GM18868 (cell line): ENCODE data around the gene PYGO2.
"Not testable (repeated sequence)": the region's sequence is repeated elsewhere in the genome, so short reads cannot be mapped to it uniquely, and the experiment has no call there.

Source experiments
- ATAC-seq: cut with Tn5 transposase; IDR thresholded peaks from one replicate; pipeline ENCODE4 v1.9.1; 2021; ENCODE audit warnings: mild to moderate bottlenecking, moderate library complexity; ENCODE audit not compliant: unreplicated experiment

The PYGO2 gene

DNA sequence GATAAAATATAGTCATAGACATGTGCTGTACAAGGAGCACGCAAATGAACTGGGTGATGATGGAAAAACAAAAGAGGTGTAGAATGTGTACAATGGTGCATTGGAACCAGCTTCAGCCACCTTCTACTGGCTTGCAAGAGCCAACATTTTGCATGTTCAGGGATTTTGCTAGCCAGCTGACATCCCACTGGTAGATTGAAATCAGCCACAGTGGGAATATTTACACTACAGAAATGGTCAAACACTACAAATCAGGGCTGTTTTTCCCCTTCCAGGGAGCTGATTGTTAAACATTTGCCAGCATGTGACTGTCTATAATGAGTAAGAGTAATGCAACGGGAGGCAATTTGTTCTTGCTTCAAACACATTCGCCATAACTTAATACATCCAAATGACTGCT lies 48.3 kb downstream of the PYGO2 start:
- no peak for ATAC-seq

DNA sequence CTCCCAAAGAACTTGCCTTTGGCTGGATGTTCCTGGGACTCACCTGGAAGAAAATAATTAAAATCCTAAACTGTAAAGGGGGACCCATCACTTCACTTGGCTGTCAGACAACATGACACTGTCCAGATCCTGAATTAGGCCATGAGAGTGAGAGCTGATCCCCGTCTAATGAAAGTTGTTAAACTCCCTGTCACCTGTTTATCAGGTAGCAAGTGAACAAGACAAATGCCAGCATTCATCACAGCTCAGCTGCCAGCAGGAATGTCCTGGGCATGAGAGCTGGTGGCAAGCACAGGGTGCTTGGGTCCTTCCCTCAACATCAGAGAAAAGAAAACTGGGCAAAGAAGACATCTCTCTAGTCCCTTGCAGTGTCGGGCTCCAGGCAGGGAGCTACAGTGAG lies 48.8 kb downstream of the PYGO2 start:
- ATAC-seq = no peak

DNA sequence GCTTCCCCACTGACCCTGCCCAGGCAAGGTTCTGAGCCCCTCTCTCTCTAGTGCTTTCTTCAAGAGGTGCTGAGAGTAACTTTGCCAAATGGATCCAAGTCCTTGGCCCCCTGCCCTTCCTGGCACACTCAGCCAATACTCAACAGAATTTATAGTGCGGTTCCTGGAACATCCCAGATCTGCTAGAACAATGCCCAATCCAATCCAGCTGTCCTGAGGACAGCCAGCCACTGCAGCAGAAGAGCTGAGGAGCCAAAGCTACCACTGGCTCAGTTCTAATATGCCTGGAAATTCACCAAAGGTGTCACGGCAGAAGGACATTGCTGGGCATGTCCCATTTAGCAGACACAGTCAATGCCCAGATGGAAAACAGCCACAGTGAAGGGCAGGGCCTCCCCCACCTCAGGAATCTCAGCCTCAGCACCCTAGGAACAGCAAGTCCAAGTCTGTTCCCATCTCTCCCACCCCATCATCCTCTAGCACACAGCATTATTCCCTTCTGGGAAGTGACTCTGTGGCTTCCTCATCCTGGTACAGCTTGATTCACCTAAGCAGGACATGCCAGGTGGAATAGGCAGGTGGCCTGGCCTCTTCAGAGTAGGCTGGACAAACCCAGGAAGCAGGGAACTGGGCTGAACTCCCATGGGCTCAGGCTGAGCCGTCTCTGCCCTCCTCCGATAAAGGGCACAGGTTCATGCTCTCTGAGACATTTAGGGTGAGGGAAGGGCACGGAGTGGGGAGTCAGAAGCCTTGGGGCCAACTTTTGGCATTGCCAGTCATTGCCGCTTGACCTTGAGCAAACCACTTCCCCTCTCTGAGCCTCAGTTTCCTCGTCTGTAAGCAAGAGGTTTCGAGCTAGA lies 49.7 kb downstream of the PYGO2 start:
- ATAC-seq = no peak

DNA sequence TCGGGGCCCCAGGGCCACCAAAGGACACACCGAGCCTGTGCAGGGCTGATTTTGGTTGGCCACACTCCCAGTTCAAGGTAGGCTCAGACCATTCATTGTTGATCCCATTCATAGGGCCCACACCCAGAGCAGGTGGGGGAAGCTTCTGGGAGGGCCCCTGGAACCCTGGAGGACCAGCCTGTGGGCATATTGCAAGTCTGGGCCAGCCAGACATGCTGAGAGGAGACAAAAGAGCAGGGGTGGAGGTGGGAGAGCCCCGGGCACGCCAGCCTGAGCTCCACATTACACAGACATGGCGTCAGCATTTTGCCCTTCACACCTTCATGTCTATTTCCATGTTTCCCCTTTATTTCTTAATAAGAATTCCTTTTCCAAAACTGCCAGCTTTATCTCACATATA lies 50.7 kb downstream of the PYGO2 start:
- ATAC-seq = no peak

DNA sequence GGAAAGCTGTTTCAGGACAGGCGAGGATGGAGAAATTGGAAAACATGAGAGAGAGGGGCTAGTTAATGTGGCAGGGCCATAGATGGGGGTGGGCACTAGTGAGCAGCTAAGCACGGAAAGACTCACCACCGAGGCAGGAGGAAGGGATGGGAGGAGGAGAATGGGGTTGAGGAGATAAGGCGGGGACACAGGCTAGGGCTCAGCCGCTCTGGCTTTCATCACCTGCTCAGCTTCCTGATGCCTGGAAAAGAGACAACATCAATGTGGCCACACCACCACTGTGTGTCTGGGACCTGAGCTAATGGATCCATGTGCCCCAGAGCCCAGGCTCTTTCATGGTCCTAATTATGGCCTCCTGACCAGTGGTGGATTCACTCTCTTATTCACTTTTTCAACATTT lies 52.6 kb downstream of the PYGO2 start:
- ATAC-seq = no peak

DNA sequence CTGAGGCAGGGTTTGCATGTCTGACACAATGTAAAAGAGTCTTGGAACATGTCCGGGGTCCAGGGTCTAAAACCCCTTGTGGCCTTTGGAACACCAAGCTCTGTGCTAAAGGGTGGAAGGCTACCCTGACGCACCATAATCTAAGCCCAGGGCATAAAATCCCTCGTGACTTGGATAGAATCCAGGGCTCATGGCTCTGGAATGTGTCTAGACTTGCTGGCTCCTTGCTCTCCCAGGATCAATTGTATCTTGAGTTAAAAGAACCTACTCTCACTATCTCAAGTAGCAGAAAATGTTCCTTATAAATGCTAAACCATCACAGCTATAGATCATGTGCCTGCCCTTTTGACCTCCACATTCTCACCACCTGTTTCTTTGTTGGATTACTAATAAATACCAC lies 53.5 kb downstream of the PYGO2 start:
- ATAC-seq = not testable (repeated sequence)
